Measurements from ENCODE around the gene MYO18B.

MYO18B gene

DNA sequence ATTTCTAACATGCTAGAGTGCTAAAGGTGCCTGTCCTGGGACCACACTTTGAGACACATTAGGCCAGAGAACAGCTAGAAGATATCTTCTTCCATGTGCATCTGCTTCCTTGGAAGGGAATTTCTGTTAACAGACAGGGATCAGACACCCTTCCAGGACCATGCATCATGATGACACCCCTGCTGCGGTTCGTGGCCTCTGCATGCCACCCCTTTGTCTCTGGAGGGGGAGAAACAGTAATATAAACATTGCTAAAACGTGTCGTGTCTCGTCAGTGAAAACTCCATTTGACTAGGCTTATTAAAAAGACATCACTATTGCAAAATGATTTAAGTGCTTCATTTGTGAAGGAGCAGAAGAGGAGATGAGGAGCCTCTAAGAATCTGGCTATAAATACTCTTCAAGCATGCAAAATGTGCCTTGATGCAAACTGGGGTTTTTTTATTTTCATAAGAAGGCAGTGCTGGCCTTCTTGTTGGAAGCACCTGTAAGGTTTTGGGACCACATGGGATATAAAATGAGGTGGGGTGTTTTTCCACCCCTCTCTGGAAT is 141.6 kb downstream of the MYO18B start:
- Histone ChIP-seq H3K36me3 (no peaks in the 10 kb centered on the region), H3K27me3 (peaks cover 31% of the 10 kb centered on the region), H3K4me1 (ENCODE audit: control insufficient read depth in 1 of 2, insufficient read depth in 1 of 2, low read depth in 1 of 2, low read length in 1 of 2) (no peaks in the 10 kb centered on the region), H3K27ac (no peak overlapping the region), H3K9me3 (no peaks in the 10 kb centered on the region), H3K4me3 (ENCODE audit: low read depth in 1 of 2, low read length in 1 of 2) (no peak overlapping the region)
- TF ChIP-seq CTCF (IDR thresholded peaks at IDR 0.05), result no peak

GRCh38 chr22:25884121-25884520 is 142.1 kb downstream of the MYO18B start:
- Histone ChIP-seq H3K4me3 (ENCODE audit: low read depth in 1 of 2, low read length in 1 of 2) (no peak overlapping the region), H3K36me3 (no peaks in the 10 kb centered on the region), H3K27ac (no peak overlapping the region), H3K9me3 (no peaks in the 10 kb centered on the region), H3K27me3 (peaks cover 31% of the 10 kb centered on the region), H3K4me1 (ENCODE audit: control insufficient read depth in 1 of 2, insufficient read depth in 1 of 2, low read depth in 1 of 2, low read length in 1 of 2) (no peaks in the 10 kb centered on the region)
- no peak for TF ChIP-seq CTCF (IDR thresholded peaks at IDR 0.05)

GRCh38 chr22:25888399-25889054 is 146.5 kb downstream of the MYO18B start:
- TF ChIP-seq CTCF (IDR thresholded peaks at IDR 0.05), result no peak
- Histone ChIP-seq H3K4me1 (ENCODE audit: control insufficient read depth in 1 of 2, insufficient read depth in 1 of 2, low read depth in 1 of 2, low read length in 1 of 2) (no peaks in the 10 kb centered on the region), H3K27me3 (peaks cover 19% of the 10 kb centered on the region), H3K27ac (no peak overlapping the region), H3K36me3 (no peaks in the 10 kb centered on the region), H3K9me3 (no peaks in the 10 kb centered on the region), H3K4me3 (ENCODE audit: low read depth in 1 of 2, low read length in 1 of 2) (no peak overlapping the region)

- H3K9me3 ChIP-seq, result no peaks in the 10 kb centered on the region
- H3K4me1 ChIP-seq (ENCODE audit: control insufficient read depth in 1 of 2, insufficient read depth in 1 of 2, low read depth in 1 of 2, low read length in 1 of 2), result no peaks in the 10 kb centered on the region
- peaks cover 19% of the 10 kb centered on the region for H3K27me3 ChIP-seq
- H3K36me3 ChIP-seq, result no peaks in the 10 kb centered on the region
- H3K27ac ChIP-seq, result no peak overlapping the region
- H3K4me3 ChIP-seq (ENCODE audit: low read depth in 1 of 2, low read length in 1 of 2), result no peak overlapping the region
- no peak for TF ChIP-seq CTCF (IDR thresholded peaks at IDR 0.05)
Observed at GRCh38 chr22:25890651-25891050, 148.7 kb downstream of the MYO18B start.

GRCh38 chr22:25892678-25893077 is 150.7 kb downstream of the MYO18B start:
- no peak for TF ChIP-seq CTCF (IDR thresholded peaks at IDR 0.05)
- H3K36me3 ChIP-seq, result no peaks in the 10 kb centered on the region
- peaks cover 9% of the 10 kb centered on the region for H3K27me3 ChIP-seq
- H3K4me1 ChIP-seq (ENCODE audit: control insufficient read depth in 1 of 2, insufficient read depth in 1 of 2, low read depth in 1 of 2, low read length in 1 of 2), result no peaks in the 10 kb centered on the region
- no peak overlapping the region for H3K27ac ChIP-seq
- no peaks in the 10 kb centered on the region for H3K9me3 ChIP-seq
- no peak overlapping the region for H3K4me3 ChIP-seq (ENCODE audit: low read depth in 1 of 2, low read length in 1 of 2)

All from neutrophil (primary cell).